ENCODE measurements around the gene MRPL9. TPM values are rescaled to one million over a fixed set of nuclear protein-coding genes. Genes with fewer than 3 reads are reported as not detected.
"Not testable (repeated sequence)": the region's sequence is repeated elsewhere in the genome, so short reads cannot be mapped to it uniquely, and the experiment has no call there.

The MRPL9 gene
- total and polyA plus RNA-seq, 12 donors = 39.9 to 57.7 (median 48.1) TPM

DNA sequence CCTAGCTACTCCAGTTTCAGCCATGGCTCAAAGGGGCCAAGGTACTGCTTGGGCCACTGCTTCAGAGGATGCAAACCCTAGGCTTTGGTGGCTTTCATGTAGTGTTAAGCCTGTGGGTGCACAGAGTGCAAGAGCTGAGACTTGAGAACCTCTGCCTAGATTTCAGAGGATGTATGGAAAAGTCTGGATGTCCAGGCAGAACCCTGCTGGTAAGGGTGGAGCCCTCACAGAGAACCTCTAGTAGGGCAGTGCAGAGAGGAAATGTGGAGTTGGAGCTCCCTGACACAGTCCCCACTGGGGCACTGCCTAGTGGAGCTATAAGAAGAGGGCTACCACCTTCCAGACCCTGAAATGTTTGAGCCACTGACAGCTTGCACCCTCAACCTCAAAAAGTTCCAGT is 25.8 kb downstream of the MRPL9 start:
- H3K27ac ChIP-seq = no peak overlapping the region
- no peaks in the 10 kb centered on the region for H3K36me3 ChIP-seq
- H3K4me1 ChIP-seq = peaks cover 0 to 6% (median 0%) of the 10 kb centered on the region in 9 donors
- peaks cover 0 to 16% (median 0%) of the 10 kb centered on the region in 11 donors for H3K9me3 ChIP-seq
- peaks cover 0 to 2% (median 0%) of the 10 kb centered on the region in 7 donors for H3K27me3 ChIP-seq
- intact Hi-C loops (cut with DNase I) = loop anchor here (5.0 to 10.0 kb wide), 9 partner anchors 45 to 295 kb away; partner anchors contain the start of gene RORC (in 1 of the 10)
- DNase-seq = no peak
- no peak for TF ChIP-seq CTCF (IDR thresholded peaks at IDR 0.05)
- no peak overlapping the region for H3K4me3 ChIP-seq
- no peak for ATAC-seq

DNA sequence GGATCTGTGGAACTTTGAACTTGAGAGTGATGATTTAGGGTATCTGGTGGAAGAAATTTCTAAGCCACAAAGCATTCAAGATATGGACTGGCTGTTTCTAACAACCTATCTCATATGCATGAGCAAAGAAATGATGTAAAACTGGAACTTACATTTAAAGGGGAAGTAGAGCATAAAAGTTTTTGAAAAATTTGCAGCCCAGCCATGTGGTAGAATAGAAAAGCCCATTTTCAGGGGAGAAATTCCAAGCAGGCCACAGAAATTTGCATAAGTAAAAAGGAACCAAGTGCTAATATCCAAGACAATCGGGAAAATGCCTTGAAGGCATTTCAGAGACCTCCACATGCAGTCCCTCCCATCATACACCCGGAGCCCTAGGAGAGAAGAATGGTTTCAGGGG is 26.3 kb downstream of the MRPL9 start:
- H3K36me3 ChIP-seq = no peaks in the 10 kb centered on the region
- no peak overlapping the region for H3K27ac ChIP-seq
- peaks cover 0 to 16% (median 0%) of the 10 kb centered on the region in 11 donors for H3K9me3 ChIP-seq
- peaks cover 0 to 3% (median 0%) of the 10 kb centered on the region in 7 donors for H3K27me3 ChIP-seq
- no peak overlapping the region for H3K4me3 ChIP-seq
- WGBS, 2 donors = 71 to 80% methylated on average over 2 of the region's 2 CpGs
- H3K4me1 ChIP-seq = peaks cover 0 to 6% (median 0%) of the 10 kb centered on the region in 9 donors
- DNase-seq (no peak), ATAC-seq (no peak)
- intact Hi-C loops (cut with DNase I) = loop anchor here (5.0 to 10.0 kb wide), 9 partner anchors 45 to 295 kb away; partner anchors contain the start of gene RORC (in 1 of the 10)
- no peak for TF ChIP-seq CTCF (IDR thresholded peaks at IDR 0.05)

- H3K4me3 ChIP-seq, H3K27ac ChIP-seq, H3K4me1 ChIP-seq, H3K27me3 ChIP-seq, H3K36me3 ChIP-seq, ATAC-seq, DNase-seq: not testable (repeated sequence)
- H3K9me3 ChIP-seq = peaks cover 0 to 16% (median 0%) of the 10 kb centered on the region in 11 donors
- intact Hi-C loops (cut with DNase I) = loop anchor here (2.0 to 10.0 kb wide), 13 partner anchors 37 to 292 kb away; no protein-coding TSS in a partner anchor
- WGBS, 2 donors = 92% methylated on average over 9 of the region's 9 CpGs
Observed at GRCh38 chr1:151733995-151734394, 29.3 kb downstream of the MRPL9 start.

DNA sequence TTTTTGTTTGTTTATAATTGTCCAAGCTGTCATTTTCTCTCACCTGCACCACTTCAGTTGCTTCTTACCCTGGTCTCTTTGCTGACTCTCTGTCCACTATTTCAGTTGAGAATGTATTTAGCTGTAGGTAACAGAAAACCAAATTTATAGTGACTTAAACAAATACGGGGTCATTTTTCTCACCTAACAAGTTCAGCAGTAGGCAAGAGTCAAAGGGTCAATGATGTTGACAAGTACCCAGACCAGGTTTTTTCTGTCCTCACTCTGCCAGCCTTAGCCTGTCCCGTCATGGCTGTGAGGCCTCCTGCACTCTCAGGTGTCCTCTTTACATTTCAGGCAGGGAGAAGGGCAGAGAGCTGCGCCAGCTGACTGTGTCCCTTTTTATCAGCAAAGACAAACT is 30.2 kb downstream of the MRPL9 start:
- peaks cover 0 to 10% (median 0%) of the 10 kb centered on the region in 9 donors for H3K4me1 ChIP-seq
- no peak for DNase-seq
- H3K4me3 ChIP-seq = no peak overlapping the region
- intact Hi-C loops (cut with DNase I) = loop anchor here in 8 of 10 donors (5.0 to 10.0 kb wide), 9 partner anchors 36 to 291 kb away; no protein-coding TSS in a partner anchor
- TF ChIP-seq CTCF (IDR thresholded peaks at IDR 0.05) = no peak
- WGBS, 2 donors = 85 to 90% methylated on average over 3 of the region's 3 CpGs
- no peak overlapping the region for H3K27ac ChIP-seq
- no peak for ATAC-seq
- H3K36me3 ChIP-seq = no peaks in the 10 kb centered on the region
- H3K9me3 ChIP-seq = peaks cover 0 to 16% (median 0%) of the 10 kb centered on the region in 11 donors
- H3K27me3 ChIP-seq = peaks cover 0 to 6% (median 0%) of the 10 kb centered on the region in 7 donors

- peaks cover 0 to 12% (median 0%) of the 10 kb centered on the region in 9 donors for H3K4me1 ChIP-seq
- H3K36me3 ChIP-seq = no peaks in the 10 kb centered on the region
- no peak for TF ChIP-seq CTCF (IDR thresholded peaks at IDR 0.05)
- WGBS, 2 donors = 86 to 91% methylated on average over 4 of the region's 4 CpGs
- H3K27me3 ChIP-seq = peaks cover 0 to 25% (median 2%) of the 10 kb centered on the region in 7 donors
- no peaks in the 10 kb centered on the region for H3K9me3 ChIP-seq
- no peak overlapping the region for H3K27ac ChIP-seq
- intact Hi-C loops (cut with DNase I) = loop anchor here (2.0 to 10.0 kb wide), 11 partner anchors 21 to 288 kb away; partner anchors contain the start of gene SNX27 (in 1 of the 10)
- ATAC-seq (no peak), DNase-seq (no peak)
- H3K4me3 ChIP-seq = no peak overlapping the region
Observed at GRCh38 chr1:151729966-151730291, 33.4 kb downstream of the MRPL9 start.
